HG03066 (cell line): Measurements from ENCODE around the gene CLDN15.
"Not testable (repeated sequence)": the region's sequence is repeated elsewhere in the genome, so short reads cannot be mapped to it uniquely, and the experiment has no call there.

Experiments used
- ATAC-seq: cut with Tn5 transposase; IDR thresholded peaks from one replicate; pipeline ENCODE4 v1.9.1; 2021; ENCODE audit warnings: low read depth; ENCODE audit not compliant: unreplicated experiment

Gene CLDN15, protein sequence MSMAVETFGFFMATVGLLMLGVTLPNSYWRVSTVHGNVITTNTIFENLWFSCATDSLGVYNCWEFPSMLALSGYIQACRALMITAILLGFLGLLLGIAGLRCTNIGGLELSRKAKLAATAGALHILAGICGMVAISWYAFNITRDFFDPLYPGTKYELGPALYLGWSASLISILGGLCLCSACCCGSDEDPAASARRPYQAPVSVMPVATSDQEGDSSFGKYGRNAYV

DNA sequence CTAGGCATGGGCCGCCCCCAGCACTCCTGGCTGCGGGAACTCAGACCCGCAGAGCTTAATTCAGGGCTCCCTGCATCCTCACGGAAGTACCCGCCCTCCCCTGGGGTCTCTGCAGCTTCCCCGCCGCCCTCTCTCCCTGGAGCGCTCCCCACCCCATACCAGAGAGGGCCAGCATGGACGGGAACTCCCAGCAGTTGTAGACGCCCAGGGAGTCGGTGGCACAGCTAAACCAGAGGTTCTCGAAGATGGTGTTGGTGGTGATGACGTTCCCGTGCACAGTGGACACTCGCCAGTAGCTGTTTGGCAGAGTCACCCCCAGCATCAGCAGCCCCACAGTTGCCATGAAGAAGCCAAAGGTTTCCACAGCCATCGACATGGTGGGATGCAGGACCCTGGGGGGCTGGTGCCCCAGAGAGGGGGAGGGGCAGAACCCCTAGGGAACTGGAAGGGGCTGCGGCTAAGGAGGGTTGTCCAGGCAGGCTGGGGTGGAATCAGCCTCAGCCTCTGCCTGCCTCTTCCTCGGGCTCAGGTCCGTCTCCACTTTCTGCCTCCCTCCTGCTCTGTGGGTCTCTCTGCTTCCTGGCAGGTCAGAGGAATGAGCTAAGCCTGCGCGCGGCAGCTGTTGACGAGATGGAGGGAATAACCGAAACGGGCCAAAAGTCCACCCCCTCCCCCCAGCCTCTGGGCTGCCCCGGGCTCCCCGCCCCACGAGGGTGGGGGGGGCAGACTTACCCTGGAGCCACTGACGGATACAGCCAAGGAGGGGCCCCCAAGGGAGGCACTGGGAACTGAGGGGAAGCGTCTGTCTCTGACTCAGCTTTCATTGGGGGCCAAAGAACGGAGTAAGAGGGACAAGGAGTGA, at the start of gene CLDN15:
Gene CLDN15, minus strand, starts transcription at position 597 of the 862 bp plus-strand sequence. Its CDS starts 221 bp downstream, at position 376.
- no peak for ATAC-seq

DNA sequence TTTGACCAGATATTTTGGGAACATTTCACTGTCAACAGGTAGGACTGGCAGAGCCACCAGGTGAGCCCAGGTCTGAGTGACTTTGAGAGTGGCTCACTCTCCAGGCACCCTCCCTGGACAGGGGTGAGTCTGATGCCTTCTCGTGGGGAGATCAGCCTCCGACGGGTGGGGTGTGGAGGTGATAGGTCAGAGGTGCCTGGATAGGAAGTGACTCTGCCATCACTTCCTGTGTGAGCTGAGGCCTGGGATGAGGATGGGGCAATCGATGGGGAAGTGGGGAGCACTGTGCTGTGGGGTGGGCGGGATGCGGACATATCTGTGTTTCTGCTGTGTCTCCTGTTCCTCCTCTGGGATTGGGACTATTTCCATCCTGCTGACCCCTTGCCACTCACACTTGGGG, 49.4 kb upstream of the CLDN15 start:
- no peak for ATAC-seq

DNA sequence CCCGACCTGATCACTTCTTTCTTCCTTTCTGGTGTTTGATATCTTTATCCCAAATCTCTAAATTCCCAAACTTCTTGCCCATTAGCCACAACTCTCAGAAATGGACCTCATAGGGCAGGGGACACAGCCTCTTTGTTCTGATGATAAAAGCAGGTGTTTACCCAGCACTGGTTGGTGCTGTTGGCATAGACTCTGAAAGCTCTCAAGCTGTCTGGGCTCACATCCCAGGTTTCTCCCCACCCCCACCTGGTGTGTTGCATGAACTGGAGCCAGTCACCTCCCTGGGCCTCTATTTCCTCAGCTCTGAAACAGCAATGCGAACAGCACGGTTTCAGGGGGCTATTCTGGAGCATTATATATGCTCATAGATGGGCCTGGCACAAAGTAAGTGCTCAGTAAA, 48.3 kb upstream of the CLDN15 start:
- not testable (repeated sequence) for ATAC-seq

DNA sequence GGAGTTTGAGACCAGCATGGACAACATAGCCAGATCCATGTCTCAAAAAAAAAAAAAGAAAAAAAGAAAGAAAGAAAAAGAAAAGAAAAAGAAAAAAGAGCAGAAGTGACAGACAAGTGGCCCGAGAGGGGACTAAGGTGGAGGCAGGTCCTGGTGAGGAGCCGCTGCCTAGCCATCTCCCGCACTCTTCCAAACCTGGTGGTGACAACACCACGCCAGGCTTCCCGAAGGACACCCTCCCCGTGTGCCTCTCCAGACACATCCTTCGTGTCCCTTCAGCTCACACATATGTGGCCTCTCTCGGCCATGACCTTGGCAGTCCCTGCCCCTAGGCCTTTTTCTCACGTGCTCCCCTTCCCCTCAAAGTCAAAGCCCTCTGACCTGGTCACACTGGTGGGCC, 47.6 kb upstream of the CLDN15 start:
- no peak for ATAC-seq

DNA sequence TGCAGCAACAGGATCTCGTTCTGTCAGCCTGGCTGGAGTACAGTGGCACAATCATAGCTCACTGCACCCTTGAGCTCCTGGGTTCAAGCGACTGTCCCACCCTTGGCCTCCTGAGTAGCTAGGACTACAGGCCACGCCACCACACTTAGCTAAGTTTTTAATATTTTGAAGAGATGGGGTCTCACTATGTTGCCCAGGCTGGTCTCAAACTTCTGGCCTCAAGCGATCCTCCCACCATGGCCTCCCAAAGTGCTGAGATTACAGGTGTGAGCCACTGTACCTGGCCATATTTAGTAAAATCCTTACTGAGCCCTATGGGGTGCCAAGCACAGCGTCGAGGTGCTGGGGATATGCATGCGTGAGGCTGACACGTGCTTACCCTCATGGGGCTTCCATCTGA, 43.3 kb upstream of the CLDN15 start:
- ATAC-seq, result not testable (repeated sequence)

DNA sequence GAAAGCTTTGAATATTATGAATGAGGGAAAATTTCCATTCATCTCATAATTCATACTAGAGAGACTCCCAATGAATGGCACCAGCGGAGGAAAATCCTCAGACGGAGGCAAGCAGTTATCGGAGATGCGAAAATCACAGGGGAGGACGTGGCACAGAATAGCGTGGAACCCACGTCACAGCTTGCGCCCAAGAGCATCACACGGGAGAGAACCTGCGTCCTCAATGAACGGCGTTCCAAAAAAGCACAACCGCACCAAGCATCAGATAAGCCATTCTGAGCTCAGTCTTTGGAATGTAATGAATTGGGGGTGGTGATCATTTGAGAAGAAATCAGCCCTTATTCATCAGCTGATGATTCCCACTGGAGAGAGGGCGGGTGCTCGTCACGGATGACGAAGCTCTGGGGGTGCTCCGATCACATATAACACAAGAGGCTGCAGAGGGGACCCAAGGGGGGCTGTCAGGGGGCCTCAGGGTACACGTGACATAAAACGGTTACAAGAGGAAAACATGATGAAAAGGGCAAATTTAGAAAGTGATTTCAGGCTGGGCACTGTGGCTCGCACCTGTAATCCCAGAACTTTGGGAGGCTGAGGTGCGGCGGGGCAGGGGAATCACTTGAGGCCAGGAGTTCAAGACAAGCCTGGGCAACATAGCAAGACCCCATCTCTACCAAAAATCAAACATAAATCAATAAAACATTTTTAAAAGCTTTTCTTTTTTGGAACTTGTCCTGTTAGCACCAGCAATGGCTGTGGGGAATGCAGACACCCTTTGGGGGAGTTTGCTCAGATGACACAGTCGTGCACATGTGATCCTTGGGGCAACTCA, 41.1 kb upstream of the CLDN15 start:
- no peak for ATAC-seq

DNA sequence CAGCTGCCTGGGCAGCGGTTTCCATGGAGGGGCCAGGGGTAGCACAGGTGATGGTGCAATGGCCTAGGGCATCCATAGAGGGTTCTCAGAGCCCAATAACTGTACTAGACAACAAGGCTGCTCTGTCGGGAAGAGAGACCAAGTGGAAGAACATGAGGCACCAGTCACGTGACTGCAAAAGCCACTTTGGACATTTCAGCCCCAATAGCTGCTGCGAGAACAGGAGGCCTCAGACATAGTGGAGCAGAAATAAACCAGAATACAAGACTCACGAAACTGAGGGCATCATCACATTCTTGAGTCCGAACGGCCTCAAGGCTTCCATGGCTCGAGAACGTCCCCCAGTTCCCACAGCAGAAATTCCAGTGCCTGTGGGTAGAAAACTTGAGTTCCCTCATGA, 39.6 kb upstream of the CLDN15 start:
- ATAC-seq, result no peak

DNA sequence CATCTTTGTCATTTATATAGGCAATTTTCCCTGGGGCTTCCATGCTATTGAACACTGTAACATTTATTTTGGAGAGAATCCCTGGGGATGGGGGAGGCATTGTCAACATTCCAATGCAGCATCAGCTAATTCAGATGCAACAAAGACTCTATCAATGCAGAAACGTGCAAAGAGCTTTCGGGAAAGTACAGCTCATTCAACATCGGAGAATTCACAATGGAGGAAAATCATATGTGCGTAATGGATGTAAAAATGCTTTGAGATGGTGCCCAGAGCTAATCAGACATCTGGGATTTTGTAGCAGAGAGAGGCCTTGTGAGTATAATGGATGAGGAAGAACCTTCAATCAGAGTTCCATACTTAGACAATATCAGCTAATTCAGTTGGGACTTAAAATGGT, 35.6 kb upstream of the CLDN15 start:
- no peak for ATAC-seq

DNA sequence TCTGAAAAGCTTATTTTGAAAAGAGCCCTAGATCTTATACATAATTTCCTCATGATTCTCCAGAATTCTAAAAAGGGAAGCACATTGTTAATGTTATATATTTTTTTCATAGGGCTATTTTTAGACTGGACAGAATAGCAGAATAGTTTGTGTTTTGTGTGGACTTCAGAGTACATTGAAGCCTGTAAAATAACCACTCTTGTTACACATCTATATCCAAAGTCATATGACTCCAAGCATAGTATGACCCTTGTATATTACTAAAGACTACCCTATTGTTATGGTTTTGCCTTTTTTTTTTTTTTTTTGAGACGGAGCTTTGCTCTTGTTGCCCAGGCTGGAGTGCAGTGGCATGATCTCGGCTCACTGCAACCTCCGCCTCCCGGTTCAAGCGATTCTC, 33.4 kb upstream of the CLDN15 start:
- ATAC-seq, result no peak

DNA sequence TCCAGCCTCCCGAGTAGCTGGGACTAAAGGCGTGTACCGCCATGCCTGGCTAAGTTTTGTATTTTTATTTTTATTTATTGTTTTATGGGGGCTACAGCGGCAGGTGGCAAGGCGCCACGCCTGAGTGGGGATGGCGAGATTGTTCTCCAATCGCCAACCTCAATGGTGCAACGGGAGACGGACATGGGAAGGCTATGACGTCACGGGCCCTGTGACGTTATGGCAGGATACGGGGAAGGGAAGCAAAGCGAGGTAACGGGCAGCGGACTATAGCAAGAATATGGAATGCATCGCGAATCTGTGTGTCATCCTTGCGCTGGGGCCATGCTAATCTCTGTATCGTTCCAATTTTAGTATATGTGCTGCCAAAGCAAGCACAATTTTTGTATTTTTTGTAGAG, 32.1 kb upstream of the CLDN15 start:
- no peak for ATAC-seq

DNA sequence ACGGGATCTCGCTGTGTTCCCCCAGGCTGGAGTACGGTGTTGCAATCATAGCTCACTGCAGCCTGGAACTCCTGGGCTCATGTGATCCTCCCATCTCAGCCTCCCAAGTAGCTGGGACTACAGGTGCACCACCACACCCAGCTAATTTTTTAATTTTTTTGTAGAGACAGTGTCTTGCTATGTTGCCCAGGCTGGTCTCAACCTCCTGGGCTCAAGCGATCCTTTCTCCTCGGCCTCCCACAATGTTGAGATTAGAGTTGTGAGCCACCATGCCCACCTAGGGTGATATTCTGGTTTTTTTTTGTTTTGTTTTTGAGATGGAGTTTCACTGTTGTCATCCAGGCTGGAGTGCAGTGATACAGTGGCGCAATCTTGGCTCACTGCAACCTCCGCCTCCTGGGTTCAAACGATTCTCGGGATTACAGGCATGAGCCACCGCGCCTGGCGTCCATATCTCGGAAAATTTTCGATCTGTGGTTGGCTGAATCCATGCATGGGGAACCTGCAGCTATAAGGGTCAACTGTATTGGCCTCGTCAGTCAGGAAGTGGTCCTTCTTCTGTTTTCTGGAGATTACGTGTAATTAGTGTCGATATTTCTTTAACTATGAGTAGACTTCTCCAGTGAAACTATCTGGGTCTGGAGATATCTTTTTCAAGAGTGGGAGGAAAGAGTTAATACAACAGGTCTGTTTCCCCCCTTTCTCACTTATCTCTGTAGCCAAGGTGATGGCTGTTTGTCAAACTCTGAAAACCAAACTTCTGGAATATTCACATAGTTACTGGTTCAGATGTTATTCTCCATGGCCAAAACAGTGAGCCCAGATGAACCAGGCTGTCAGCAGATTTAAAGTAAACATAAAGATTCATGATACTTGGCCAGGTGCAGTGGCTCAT, 28.3 kb upstream of the CLDN15 start:
- no peak for ATAC-seq

DNA sequence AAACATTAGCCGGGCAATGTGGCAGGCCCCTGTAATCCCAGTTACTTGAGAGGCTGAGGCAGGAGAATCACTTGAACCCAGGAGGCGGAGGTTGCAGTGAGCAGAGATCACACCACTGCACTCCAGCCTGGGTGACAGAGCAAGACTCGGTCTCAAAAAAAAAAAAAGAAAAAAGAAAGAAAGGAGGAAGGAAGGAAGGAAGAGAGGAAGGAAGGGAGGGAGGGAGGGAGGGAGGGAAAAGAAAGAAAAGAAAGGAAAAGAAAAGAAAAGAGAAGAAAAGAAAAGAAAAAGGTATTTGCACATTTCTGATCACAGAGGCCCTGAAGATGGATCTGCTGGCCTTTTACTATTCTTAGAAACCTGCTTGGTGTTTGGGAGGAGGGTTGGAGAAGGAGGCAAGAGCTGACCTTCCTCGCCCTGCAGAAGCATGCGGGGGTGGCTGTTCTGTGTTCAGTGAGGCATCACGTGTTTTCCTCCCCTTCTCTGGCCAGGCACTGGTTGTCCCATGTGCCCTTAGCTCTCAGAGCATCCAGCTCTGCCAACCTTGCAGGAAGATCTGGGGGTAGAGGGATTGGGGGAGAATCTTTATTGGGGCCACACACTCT, 26.6 kb upstream of the CLDN15 start:
- not testable (repeated sequence) for ATAC-seq

DNA sequence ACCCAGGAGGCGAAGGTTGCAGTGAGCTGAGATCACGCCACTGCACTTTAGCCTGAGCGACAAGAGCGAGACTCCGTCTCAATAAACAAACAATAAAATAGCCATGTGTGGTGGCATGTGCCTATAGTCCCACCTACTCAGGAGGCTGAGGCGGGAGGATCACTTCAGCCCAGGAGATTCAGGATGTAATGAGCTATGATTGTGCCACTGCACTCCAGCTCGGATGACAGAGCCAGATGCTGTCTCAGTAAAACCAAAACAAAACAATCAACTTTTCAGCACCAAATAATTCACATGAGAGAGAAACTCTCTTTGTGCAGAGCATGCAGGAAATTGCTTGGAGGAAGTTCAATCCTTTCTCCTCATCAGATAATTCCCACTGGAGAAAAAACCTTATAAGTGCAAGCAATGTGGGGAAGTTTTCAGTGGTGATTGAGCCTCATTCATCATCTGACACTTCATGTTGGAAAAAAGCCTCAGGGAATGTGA, 20.7 kb upstream of the CLDN15 start:
- no peak for ATAC-seq

DNA sequence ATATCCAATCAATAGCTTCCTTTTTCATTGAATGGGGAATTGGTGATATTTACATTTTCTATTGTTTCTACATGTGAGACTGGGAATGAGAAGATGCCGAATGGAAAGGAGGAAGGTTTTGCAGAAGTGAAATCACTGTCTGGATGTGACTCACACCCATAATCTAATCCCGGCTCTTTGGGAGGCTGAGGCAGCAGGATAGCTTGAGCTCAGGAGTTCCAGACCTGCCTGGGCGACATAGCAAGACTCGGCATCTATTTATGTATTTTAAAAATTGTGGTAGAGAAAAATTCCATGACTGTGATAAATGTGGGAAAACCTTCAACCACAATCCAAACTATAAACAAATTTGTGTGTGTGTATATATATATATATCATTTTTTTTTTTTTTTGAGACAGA, 18.2 kb upstream of the CLDN15 start:
- no peak for ATAC-seq

DNA sequence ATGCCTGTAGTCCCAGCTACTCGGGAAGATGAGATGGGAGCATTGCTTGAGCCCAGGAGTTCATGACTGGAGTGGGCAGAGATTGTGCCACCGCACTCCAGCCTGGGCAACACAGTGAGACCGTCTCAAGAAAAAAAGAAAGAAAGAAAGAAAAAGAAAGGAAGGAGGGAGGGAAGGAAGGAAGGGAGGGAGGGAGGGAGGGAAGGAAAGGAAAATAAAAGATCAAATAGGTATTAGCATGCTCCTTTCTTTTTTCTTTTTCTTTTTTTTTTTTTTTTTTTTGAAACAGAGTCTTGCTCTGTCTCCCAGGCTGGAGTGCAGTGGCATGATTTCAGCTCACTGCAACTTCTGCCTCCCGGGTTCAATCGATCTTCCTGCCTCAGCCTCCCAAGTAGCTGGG, 15.6 kb upstream of the CLDN15 start:
- ATAC-seq, result not testable (repeated sequence)

DNA sequence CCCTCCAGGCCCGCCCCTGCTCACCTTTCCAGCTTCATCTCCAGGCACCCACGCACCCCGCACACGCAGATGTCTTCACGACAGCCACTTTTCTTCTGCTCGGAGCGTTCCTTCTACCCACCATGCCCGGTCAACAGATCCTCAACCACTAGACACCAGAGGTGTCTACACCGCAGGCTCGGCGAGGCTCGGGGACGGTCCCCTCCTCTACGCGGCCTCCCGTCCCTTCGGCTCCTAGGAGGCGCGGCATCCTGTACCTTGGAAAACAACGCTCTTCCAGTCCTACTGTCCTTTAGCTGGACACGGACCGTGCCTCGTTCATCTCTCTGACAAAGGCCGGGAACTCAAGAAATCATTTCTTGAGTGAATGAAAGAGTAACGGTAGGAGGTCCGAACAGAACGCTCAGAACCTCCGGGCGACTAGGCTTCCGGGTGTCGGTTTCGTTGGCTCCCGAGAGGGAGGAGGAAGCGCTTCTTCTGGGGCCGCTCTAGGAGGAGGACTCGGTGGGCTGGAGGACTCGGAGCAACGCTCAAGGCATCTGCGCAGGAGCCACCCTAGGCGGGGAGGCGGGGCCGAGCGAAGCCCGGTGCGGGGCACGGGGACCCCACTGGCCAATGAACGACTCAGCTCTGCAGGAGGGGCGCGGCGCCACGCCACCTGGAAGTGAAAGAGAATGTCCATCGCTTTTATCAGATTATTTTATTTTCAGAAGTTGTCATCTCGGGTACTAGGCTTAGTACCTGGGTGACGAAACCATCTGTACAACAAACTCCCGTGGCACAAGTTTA, 14.5 kb upstream of the CLDN15 start:
- ATAC-seq, result peak; percentile 96

DNA sequence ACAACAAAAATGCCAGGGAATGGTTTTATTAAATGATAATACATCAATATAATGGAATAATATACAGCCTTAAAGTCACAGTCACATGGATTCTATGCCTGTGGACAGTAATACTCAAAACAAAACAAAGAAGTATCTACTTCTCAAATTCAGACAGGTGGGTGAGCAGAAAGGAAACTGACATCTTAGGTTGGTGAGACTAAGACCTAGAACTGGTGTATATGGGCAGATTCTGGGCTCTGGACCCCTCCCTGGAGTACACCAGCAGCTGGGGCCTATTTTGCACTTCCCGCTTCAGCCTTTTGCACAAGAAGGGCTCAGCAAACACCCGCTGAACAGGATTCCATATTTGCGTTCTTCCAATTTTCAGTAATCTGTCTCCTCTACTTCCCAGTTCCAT, 12.7 kb upstream of the CLDN15 start:
- no peak for ATAC-seq

DNA sequence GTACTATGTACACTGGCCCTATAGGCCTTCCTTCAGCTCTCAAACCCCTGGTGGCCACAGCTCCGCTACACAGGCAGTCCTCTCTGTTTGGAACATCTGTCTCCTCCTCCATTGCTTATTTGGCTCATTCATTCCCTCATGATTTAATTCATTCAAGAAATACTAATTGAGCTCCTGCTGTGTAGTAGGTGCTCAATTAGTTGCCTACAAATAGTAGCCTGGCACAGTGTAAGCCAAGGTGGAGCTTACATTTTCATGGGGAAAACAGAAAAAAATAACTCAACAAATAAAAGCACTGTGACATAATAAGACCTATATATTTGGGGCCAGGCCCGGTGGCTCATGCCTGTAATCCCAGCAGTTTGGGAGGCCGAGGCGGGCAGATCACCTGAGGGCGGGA, 10.7 kb upstream of the CLDN15 start:
- ATAC-seq, result no peak

DNA sequence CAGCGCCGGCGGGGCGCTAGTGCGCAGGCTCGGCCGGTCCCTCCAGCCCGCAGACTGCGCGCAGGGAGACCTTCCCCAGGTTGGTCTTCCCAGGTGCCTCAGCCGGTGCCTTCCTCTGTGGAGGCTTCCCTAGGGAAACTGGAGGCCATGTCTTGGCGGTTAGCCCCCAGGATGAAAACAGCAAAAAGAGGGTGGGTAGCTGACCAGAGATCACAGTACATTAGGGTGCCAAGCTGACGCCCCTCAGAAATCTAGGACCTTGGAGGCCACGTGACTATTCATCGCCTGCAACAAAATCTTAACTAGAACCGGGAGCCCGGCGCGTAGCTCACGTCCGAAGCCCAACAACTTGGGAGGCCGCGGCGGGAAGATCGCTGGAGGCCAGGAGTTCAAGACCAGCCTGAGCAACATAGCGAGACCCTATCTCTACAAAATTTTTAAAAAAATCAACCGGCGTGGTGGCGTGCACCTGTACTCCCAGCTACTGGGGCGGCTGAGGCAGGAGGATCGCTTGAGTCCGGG, 7.6 kb upstream of the CLDN15 start:
- no peak for ATAC-seq
